GM12801 (cell line): Measurements from ENCODE around the gene NFKBIE.

Experiments
- TF ChIP-seq, protein P1 (sequence below): IDR thresholded peaks from one replicate; pipeline ENCODE4 v1.5.1; 2011; ENCODE audit warnings: control low read depth; ENCODE audit not compliant: insufficient read length; ENCODE audit errors: extremely low read depth

Gene NFKBIE

GRCh38 chr6:44292661-44293365, 27.5 kb upstream of the NFKBIE start:
- TF ChIP-seq, protein P1, sequence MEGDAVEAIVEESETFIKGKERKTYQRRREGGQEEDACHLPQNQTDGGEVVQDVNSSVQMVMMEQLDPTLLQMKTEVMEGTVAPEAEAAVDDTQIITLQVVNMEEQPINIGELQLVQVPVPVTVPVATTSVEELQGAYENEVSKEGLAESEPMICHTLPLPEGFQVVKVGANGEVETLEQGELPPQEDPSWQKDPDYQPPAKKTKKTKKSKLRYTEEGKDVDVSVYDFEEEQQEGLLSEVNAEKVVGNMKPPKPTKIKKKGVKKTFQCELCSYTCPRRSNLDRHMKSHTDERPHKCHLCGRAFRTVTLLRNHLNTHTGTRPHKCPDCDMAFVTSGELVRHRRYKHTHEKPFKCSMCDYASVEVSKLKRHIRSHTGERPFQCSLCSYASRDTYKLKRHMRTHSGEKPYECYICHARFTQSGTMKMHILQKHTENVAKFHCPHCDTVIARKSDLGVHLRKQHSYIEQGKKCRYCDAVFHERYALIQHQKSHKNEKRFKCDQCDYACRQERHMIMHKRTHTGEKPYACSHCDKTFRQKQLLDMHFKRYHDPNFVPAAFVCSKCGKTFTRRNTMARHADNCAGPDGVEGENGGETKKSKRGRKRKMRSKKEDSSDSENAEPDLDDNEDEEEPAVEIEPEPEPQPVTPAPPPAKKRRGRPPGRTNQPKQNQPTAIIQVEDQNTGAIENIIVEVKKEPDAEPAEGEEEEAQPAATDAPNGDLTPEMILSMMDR = no peak

DNA sequence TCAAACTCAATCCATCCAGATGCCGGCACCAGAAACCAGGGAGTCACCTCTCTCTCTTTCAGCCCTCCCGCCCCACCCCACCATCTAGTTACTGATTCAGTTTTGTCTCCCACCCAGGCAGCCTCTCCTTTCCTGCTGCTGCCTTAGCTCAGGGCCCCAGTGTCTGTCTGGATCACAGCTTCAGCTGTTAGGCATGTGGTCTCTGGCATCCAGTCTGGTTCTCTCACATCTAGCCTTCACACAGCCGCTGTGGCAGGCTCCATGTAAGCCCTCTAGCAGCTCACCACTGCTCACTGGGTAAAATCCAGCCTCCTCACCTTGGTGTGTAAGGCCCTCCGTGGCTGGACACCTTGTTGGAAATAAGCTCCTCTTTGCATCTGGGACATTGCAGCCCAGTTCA, 26.5 kb upstream of the NFKBIE start:
- TF ChIP-seq, protein P1 = no peak

- TF ChIP-seq, protein P1 = no peak
Observed at GRCh38 chr6:44289726-44290260, 24.4 kb upstream of the NFKBIE start.

DNA sequence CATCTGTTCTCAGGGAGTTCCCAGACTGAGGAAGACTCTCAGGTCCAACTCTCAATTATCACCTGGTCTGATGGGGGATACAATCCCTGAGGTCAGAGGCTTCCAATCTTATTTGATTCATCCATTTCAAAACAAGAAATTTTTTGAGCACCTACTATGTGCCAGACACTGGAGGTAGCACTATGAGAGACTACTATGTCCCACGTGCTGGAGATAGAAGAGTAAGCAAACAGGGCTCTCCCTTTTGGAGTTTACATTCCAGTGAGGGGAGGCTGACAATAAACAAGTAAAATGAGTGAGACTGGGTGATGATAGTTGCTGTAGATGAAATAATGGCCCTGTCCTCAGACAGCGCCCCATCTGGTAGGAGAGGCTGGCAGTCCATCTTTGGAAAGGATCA, 21.4 kb upstream of the NFKBIE start:
- TF ChIP-seq, protein P1 = no peak

DNA sequence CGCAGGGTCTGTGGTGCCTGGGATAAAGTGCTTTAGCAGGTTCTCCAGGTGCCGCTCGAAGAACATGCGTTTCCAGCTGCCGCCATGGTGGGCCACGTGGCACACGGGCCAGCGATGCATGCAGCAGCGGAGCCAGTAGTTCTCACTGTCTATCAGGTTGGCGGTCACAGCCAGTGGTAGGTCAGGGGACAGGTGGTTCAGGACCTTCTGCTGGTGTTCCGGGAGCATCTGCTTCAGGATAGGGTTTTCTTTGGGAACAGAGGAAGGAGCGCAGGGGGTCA, 20.9 kb upstream of the NFKBIE start:
- TF ChIP-seq, protein P1 = no peak

- TF ChIP-seq, protein P1 = no peak
Observed at GRCh38 chr6:44285552-44286284, 20.4 kb upstream of the NFKBIE start.

- TF ChIP-seq, protein P1 = no peak
Observed at GRCh38 chr6:44284867-44285266, 19.5 kb upstream of the NFKBIE start.
